Sigmoid colon (tissue), 7 donors: Measurements from ENCODE around the gene FAM76B. TPM values are rescaled to one million over a fixed set of nuclear protein-coding genes. Genes with fewer than 3 reads are reported as not detected.

Experiments used
- DNase-seq: peaks from one replicate; pipeline ENCODE4 v3.0.0-alpha.2; 2019
- H3K27ac ChIP-seq, 4 donors: fragments of 200-600 bp; sonication (generic); one replicate each; pipeline ENCODE4 v1.5.1; 2016 to 2019; ENCODE audit warnings: mild to moderate bottlenecking in 1 of 4
- H3K27me3 ChIP-seq, 3 donors: fragments of 200-600 bp; sonication (generic); one replicate each; pipeline ENCODE4 v1.5.1; 2019; ENCODE audit warnings: mild to moderate bottlenecking in 1 of 3
- H3K36me3 ChIP-seq, 4 donors: fragments of 200-600 bp; sonication (generic); one replicate each; pipeline ENCODE4 v1.5.1; 2016 to 2019
- H3K4me1 ChIP-seq, 4 donors: fragments of 200-600 bp; sonication (generic); one replicate each; pipeline ENCODE4 v1.5.1; 2017 to 2019
- H3K4me3 ChIP-seq, 4 donors: fragments of 200-600 bp; sonication (generic); one replicate each; pipeline ENCODE4 v1.5.1; 2017 to 2019; ENCODE audit warnings: mild to moderate bottlenecking in 2 of 4, moderate library complexity in 1 of 4
- H3K9me3 ChIP-seq, 4 donors: fragments of 200-600 bp in 3 of 4; sonication (generic) in 3 of 4; one replicate each; pipeline versions ENCODE4 v1.5.1 to v1.6.1; 2013 to 2019
- CTCF ChIP-seq, 4 experiments: fragments of 450-650 bp in 3 of 4; fragments of 200-600 bp in 1 of 4; IDR thresholded peaks; one replicate each; pipeline ENCODE4 v1.5.1; 2016 to 2019; ENCODE audit warnings: antibody characterized with exemption in 4 of 4, mild to moderate bottlenecking in 3 of 4, moderate library complexity in 2 of 4
- EP300 ChIP-seq, 4 donors: sonication (generic); formaldehyde crosslinking; IDR thresholded peaks; one replicate each; pipeline ENCODE4 v1.6.1; 2017; ENCODE audit warnings: antibody characterized with exemption in 4 of 4
- POLR2A ChIP-seq, 2 donors: fragments of 450-650 bp; IDR thresholded peaks; one replicate each; pipeline ENCODE4 v1.6.1; 2016; ENCODE audit warnings: antibody characterized with exemption in 2 of 2, mild to moderate bottlenecking in 2 of 2, moderate library complexity in 2 of 2
- POLR2AphosphoS5 ChIP-seq, 4 donors: sonication (generic); formaldehyde crosslinking; IDR thresholded peaks; one replicate each; pipeline ENCODE4 v1.6.1; 2017; ENCODE audit warnings: antibody characterized with exemption in 4 of 4
- WGBS, 2 donors: extraction: QIAGEN DNeasy Blood & Tissue Kit; methylation state at CpG; one replicate each; pipeline ENCODE4 v1.1.7; 2013; 5-methylcytosine and 5-hydroxymethylcytosine counted together
- intact Hi-C: fragments of 100-400 bp; cut with DNase I; formaldehyde crosslinking; loops from one replicate; pipeline ENCODE4 v1.15.1; 2023
- polyA plus RNA-seq, 3 donors: library from polyadenylated mRNA; stranded (reverse); fragments of 200-250 nt; gene quantifications; one replicate each; pipeline ENCODE4 v1.2.3, GENCODE V29; 2013
- total RNA-seq, 4 donors: library from RNA; depleted of rRNA; stranded (reverse); fragments of >200 nt; gene quantifications; one replicate each; pipeline ENCODE4 v1.1.0, GENCODE V29; 2016
- donor health status: healthy with polysubstance abuse.
- donor health status: Bipolar disorder and iron deficiency.
- donor health status: healthy.

Gene FAM76B
- total and polyA plus RNA-seq, 7 donors, result 3.9 to 33.0 (median 19.3) TPM

GRCh38 chr11:95762534-95762933 is 27.0 kb downstream of the FAM76B start:
- DNase-seq, result no peak
- Histone ChIP-seq H3K27ac (no peak overlapping the region), H3K9me3 (no peaks in the 10 kb centered on the region), H3K36me3 (no peaks in the 10 kb centered on the region), H3K27me3 (no peaks in the 10 kb centered on the region), H3K4me3 (no peak overlapping the region), H3K4me1 (no peaks in the 10 kb centered on the region)
- 93 to 95% methylated on average over 3 of the region's 3 CpGs for WGBS, 2 donors
- TF ChIP-seq POLR2AphosphoS5 (IDR thresholded peaks at IDR 0.05) (no peak), POLR2A (IDR thresholded peaks at IDR 0.05) (no peak), CTCF (IDR thresholded peaks at IDR 0.05) (no peak), EP300 (IDR thresholded peaks at IDR 0.05) (no peak)
- intact Hi-C loops, result loop anchor here (5.0 kb wide), 2 partner anchors 55 to 790 kb away; partner anchors contain the start of genes CWC15 and KDM4D

- intact Hi-C loops, result loop anchor here (5.0 kb wide), 2 partner anchors 54 to 789 kb away; partner anchors contain the start of genes CWC15 and KDM4D
- WGBS, 2 donors, result 88 to 89% methylated on average over 1 of the region's 1 CpG
Measured at GRCh38 chr11:95760941-95761340, 28.6 kb downstream of the FAM76B start.

GRCh38 chr11:95751515-95751914 is 38.1 kb downstream of the FAM76B start:
- intact Hi-C loops, result no loop called here
- H3K4me3 ChIP-seq, result no peak overlapping the region
- H3K27me3 ChIP-seq, result no peaks in the 10 kb centered on the region
- H3K27ac ChIP-seq, result no peak overlapping the region
- H3K36me3 ChIP-seq, result no peaks in the 10 kb centered on the region
- H3K9me3 ChIP-seq, result no peaks in the 10 kb centered on the region
- WGBS, 2 donors, result 95 to 97% methylated on average over 1 of the region's 1 CpG
- TF ChIP-seq POLR2AphosphoS5 (IDR thresholded peaks at IDR 0.05) (no peak), POLR2A (IDR thresholded peaks at IDR 0.05) (no peak), EP300 (IDR thresholded peaks at IDR 0.05) (no peak)
- DNase-seq, result no peak
- no peaks in the 10 kb centered on the region for H3K4me1 ChIP-seq

More at GRCh38 chr11:95760941-95761340, 28.6 kb downstream of the FAM76B start:
- H3K36me3 ChIP-seq, result no peaks in the 10 kb centered on the region
- H3K4me3 ChIP-seq, result no peak overlapping the region
- H3K27me3 ChIP-seq, result no peaks in the 10 kb centered on the region
- H3K27ac ChIP-seq, result no peak overlapping the region
- DNase-seq, result no peak
- H3K4me1 ChIP-seq, result no peaks in the 10 kb centered on the region
- no peaks in the 10 kb centered on the region for H3K9me3 ChIP-seq
- TF ChIP-seq POLR2A (IDR thresholded peaks at IDR 0.05) (no peak), CTCF (IDR thresholded peaks at IDR 0.05) (no peak), POLR2AphosphoS5 (IDR thresholded peaks at IDR 0.05) (no peak), EP300 (IDR thresholded peaks at IDR 0.05) (no peak)

- Histone ChIP-seq H3K36me3 (no peaks in the 10 kb centered on the region), H3K4me3 (no peak overlapping the region), H3K27ac (no peak overlapping the region), H3K27me3 (no peaks in the 10 kb centered on the region), H3K9me3 (no peaks in the 10 kb centered on the region), H3K4me1 (no peaks in the 10 kb centered on the region)
- WGBS, 2 donors, result 80 to 85% methylated on average over 1 of the region's 1 CpG
- intact Hi-C loops, result no loop called here
- TF ChIP-seq POLR2AphosphoS5 (IDR thresholded peaks at IDR 0.05), result no peak
- TF ChIP-seq CTCF (IDR thresholded peaks at IDR 0.05), result no peak
- no peak for TF ChIP-seq EP300 (IDR thresholded peaks at IDR 0.05)
- TF ChIP-seq POLR2A (IDR thresholded peaks at IDR 0.05), result no peak
- DNase-seq, result no peak
Measured at GRCh38 chr11:95750101-95750500, 39.5 kb downstream of the FAM76B start.

- DNase-seq, result no peak
- Histone ChIP-seq H3K4me3 (no peak overlapping the region), H3K4me1 (no peaks in the 10 kb centered on the region), H3K27ac (no peak overlapping the region), H3K9me3 (no peaks in the 10 kb centered on the region), H3K36me3 (no peaks in the 10 kb centered on the region), H3K27me3 (no peaks in the 10 kb centered on the region)
- intact Hi-C loops, result no loop called here
- TF ChIP-seq POLR2AphosphoS5 (IDR thresholded peaks at IDR 0.05), result no peak
- no peak for TF ChIP-seq CTCF (IDR thresholded peaks at IDR 0.05)
- no peak for TF ChIP-seq EP300 (IDR thresholded peaks at IDR 0.05)
- no peak for TF ChIP-seq POLR2A (IDR thresholded peaks at IDR 0.05)
- WGBS, 2 donors, result 0 to 45% methylated on average over 1 of the region's 1 CpG
Measured at GRCh38 chr11:95739108-95739938, 50.3 kb downstream of the FAM76B start.
